A549 treated with ZK216348 at 1 μM for 4 hours (cell line): ENCODE measurements around the gene PCDHA10. TPM values are rescaled to one million over a fixed set of nuclear protein-coding genes. Genes with fewer than 3 reads are reported as not detected.

Experiments
- total RNA-seq: library from RNA; stranded (reverse); fragments of 200-300 nt; extraction: Qiagen RNA extraction; gene quantifications from 5 replicates; pipeline ENCODE4 v1.2.3, GENCODE V29; 2022; ENCODE audit warnings: low read depth

The PCDHA10 gene
- total RNA-seq, 1 experiment from 2014 or later, result 0.02 TPM

Other genes starting within 250 kb of the PCDHA10 start
- 3.0 to 5.1 TPM (median 4.5 TPM) in 5 replicates for gene CD14, start 222.7 kb upstream of the PCDHA10 start, total RNA-seq
- 8.7 to 15.2 TPM (median 13.7 TPM) in 5 replicates for gene TMCO6, start 216.4 kb upstream of the PCDHA10 start, total RNA-seq
- gene NDUFA2, start 208.3 kb upstream of the PCDHA10 start, total RNA-seq, result 104 to 122 TPM (median 115 TPM) in 5 replicates
- 90.7 to 127 TPM (median 98.8 TPM) in 5 replicates for gene IK, start 208.1 kb upstream of the PCDHA10 start, total RNA-seq
- 24.2 to 33.0 TPM (median 30.9 TPM) in 5 replicates for gene WDR55, start 191.0 kb upstream of the PCDHA10 start, total RNA-seq
- gene DND1, start 182.3 kb upstream of the PCDHA10 start, total RNA-seq, result 0.33 to 1.1 TPM (median 0.86 TPM) in 5 replicates
- gene HARS1, start 164.5 kb upstream of the PCDHA10 start, total RNA-seq, result 76.7 to 87.7 TPM (median 80.0 TPM) in 5 replicates
- gene HARS2, start 164.4 kb upstream of the PCDHA10 start, total RNA-seq, result 37.0 to 41.3 TPM (median 39.9 TPM) in 5 replicates
- gene ZMAT2, start 155.4 kb upstream of the PCDHA10 start, total RNA-seq, result 85.3 to 156 TPM (median 99.6 TPM) in 5 replicates
- 0.14 to 0.48 TPM (median 0.19 TPM) in 5 replicates for gene PCDHA1, start 69.8 kb upstream of the PCDHA10 start, total RNA-seq
- 0.14 TPM in 1 of 5 replicates, not detected in the others for gene PCDHA2, start 61.0 kb upstream of the PCDHA10 start, total RNA-seq
- 0.68 to 1.2 TPM (median 1.0 TPM) in 5 replicates for gene PCDHA3, start 54.8 kb upstream of the PCDHA10 start, total RNA-seq
- gene PCDHA4, start 48.8 kb upstream of the PCDHA10 start, total RNA-seq, result 0.95 to 2.0 TPM (median 1.8 TPM) in 5 replicates
- 0.59 to 0.91 TPM (median 0.69 TPM) in 5 replicates for gene PCDHA5, start 34.3 kb upstream of the PCDHA10 start, total RNA-seq
- 0.04 to 0.12 TPM (median 0.12 TPM) in 3 of 5 replicates, not detected in the others for gene PCDHA6, start 27.9 kb upstream of the PCDHA10 start, total RNA-seq
- gene PCDHA7, start 21.6 kb upstream of the PCDHA10 start, total RNA-seq, result 0.06 to 0.21 TPM (median 0.13 TPM) in 5 replicates
- gene PCDHA8, start 14.7 kb upstream of the PCDHA10 start, total RNA-seq, result 0.05 TPM in 1 of 5 replicates, not detected in the others
- 0.04 TPM in 1 of 5 replicates, not detected in the others for gene PCDHA9, start 7.5 kb upstream of the PCDHA10 start, total RNA-seq
- gene PCDHA11, start 13.1 kb downstream of the PCDHA10 start, total RNA-seq, result 0.04 to 0.20 TPM (median 0.08 TPM) in 5 replicates
- 2.1 to 3.6 TPM (median 2.7 TPM) in 5 replicates for gene PCDHA12, start 19.4 kb downstream of the PCDHA10 start, total RNA-seq
- 0.06 to 0.11 TPM (median 0.08 TPM) in 3 of 5 replicates, not detected in the others for gene PCDHA13, start 26.2 kb downstream of the PCDHA10 start, total RNA-seq
- gene PCDHAC1, start 70.4 kb downstream of the PCDHA10 start, total RNA-seq, result 1.8 to 2.7 TPM (median 2.0 TPM) in 5 replicates
- gene PCDHAC2, start 110.6 kb downstream of the PCDHA10 start, total RNA-seq, result 3.3 to 7.4 TPM (median 4.4 TPM) in 5 replicates
- gene PCDHB1, start 195.5 kb downstream of the PCDHA10 start, total RNA-seq, result not detected in 5 replicates
- gene PCDHB2, start 238.7 kb downstream of the PCDHA10 start, total RNA-seq, result 2.7 to 4.5 TPM (median 3.1 TPM) in 5 replicates
- gene PCDHB3, start 244.6 kb downstream of the PCDHA10 start, total RNA-seq, result 0.09 TPM in 1 of 5 replicates, not detected in the others